ENCODE data around the gene TPMT. TPM values are rescaled to one million over a fixed set of nuclear protein-coding genes. Genes with fewer than 3 reads are reported as not detected.

Gene TPMT
- total and polyA plus RNA-seq, 2 of the 13 experiments (the other 11 are each of a cell fraction or from before 2014, with no cell fraction given): 11.1 to 22.8 TPM

DNA sequence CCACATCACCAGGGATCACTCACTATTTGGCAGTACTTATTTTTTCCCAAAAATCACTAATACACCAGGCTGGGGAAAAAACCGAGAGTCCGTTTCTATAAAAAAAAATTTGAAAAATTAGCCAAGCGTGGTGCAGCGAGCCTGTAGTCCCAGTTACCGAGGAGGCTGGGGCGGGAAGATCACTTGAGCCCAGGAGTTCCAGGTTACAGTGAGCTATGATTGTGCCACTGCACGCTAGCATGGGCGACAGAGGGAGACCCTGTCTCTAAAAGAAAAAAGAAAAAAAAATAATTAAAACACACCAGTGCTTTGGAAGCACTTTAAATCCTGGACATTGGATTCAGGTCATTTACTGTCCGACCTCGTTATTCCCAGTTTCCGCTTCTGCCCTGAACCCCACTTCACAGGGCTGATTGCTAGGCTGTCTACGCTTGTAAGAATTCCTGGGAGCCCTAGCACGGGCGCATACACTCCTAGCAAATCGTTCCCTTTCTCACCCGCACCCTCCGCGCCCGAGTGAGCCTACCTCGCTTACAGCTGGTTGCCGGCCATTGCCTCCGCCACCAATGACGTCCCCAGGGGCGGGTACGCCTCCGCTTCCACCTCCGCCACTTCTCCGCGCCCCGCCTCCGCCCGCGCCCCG is at the start of gene TPMT (continued):
- TF ChIP-seq, protein P1, sequence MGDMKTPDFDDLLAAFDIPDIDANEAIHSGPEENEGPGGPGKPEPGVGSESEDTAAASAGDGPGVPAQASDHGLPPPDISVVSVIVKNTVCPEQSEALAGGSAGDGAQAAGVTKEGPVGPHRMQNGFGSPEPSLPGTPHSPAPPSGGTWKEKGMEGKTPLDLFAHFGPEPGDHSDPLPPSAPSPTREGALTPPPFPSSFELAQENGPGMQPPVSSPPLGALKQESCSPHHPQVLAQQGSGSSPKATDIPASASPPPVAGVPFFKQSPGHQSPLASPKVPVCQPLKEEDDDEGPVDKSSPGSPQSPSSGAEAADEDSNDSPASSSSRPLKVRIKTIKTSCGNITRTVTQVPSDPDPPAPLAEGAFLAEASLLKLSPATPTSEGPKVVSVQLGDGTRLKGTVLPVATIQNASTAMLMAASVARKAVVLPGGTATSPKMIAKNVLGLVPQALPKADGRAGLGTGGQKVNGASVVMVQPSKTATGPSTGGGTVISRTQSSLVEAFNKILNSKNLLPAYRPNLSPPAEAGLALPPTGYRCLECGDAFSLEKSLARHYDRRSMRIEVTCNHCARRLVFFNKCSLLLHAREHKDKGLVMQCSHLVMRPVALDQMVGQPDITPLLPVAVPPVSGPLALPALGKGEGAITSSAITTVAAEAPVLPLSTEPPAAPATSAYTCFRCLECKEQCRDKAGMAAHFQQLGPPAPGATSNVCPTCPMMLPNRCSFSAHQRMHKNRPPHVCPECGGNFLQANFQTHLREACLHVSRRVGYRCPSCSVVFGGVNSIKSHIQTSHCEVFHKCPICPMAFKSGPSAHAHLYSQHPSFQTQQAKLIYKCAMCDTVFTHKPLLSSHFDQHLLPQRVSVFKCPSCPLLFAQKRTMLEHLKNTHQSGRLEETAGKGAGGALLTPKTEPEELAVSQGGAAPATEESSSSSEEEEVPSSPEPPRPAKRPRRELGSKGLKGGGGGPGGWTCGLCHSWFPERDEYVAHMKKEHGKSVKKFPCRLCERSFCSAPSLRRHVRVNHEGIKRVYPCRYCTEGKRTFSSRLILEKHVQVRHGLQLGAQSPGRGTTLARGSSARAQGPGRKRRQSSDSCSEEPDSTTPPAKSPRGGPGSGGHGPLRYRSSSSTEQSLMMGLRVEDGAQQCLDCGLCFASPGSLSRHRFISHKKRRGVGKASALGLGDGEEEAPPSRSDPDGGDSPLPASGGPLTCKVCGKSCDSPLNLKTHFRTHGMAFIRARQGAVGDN (CRISPR knock-in tag; IDR thresholded peaks at IDR 0.05): no peak
- TF ChIP-seq, protein P2, sequence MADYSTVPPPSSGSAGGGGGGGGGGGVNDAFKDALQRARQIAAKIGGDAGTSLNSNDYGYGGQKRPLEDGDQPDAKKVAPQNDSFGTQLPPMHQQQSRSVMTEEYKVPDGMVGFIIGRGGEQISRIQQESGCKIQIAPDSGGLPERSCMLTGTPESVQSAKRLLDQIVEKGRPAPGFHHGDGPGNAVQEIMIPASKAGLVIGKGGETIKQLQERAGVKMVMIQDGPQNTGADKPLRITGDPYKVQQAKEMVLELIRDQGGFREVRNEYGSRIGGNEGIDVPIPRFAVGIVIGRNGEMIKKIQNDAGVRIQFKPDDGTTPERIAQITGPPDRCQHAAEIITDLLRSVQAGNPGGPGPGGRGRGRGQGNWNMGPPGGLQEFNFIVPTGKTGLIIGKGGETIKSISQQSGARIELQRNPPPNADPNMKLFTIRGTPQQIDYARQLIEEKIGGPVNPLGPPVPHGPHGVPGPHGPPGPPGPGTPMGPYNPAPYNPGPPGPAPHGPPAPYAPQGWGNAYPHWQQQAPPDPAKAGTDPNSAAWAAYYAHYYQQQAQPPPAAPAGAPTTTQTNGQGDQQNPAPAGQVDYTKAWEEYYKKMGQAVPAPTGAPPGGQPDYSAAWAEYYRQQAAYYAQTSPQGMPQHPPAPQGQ (CRISPR knock-in tag; IDR thresholded peaks at IDR 0.05; ENCODE audit: borderline replicate concordance): no peak
- TF ChIP-seq, protein P3, sequence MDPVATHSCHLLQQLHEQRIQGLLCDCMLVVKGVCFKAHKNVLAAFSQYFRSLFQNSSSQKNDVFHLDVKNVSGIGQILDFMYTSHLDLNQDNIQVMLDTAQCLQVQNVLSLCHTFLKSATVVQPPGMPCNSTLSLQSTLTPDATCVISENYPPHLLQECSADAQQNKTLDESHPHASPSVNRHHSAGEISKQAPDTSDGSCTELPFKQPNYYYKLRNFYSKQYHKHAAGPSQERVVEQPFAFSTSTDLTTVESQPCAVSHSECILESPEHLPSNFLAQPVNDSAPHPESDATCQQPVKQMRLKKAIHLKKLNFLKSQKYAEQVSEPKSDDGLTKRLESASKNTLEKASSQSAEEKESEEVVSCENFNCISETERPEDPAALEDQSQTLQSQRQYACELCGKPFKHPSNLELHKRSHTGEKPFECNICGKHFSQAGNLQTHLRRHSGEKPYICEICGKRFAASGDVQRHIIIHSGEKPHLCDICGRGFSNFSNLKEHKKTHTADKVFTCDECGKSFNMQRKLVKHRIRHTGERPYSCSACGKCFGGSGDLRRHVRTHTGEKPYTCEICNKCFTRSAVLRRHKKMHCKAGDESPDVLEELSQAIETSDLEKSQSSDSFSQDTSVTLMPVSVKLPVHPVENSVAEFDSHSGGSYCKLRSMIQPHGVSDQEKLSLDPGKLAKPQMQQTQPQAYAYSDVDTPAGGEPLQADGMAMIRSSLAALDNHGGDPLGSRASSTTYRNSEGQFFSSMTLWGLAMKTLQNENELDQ (CRISPR knock-in tag; IDR thresholded peaks at IDR 0.05; ENCODE audit: borderline replicate concordance): 0 out of 2 replicates have a peak, but pooled peaks have one; percentile 33
- TF ChIP-seq, protein P4, sequence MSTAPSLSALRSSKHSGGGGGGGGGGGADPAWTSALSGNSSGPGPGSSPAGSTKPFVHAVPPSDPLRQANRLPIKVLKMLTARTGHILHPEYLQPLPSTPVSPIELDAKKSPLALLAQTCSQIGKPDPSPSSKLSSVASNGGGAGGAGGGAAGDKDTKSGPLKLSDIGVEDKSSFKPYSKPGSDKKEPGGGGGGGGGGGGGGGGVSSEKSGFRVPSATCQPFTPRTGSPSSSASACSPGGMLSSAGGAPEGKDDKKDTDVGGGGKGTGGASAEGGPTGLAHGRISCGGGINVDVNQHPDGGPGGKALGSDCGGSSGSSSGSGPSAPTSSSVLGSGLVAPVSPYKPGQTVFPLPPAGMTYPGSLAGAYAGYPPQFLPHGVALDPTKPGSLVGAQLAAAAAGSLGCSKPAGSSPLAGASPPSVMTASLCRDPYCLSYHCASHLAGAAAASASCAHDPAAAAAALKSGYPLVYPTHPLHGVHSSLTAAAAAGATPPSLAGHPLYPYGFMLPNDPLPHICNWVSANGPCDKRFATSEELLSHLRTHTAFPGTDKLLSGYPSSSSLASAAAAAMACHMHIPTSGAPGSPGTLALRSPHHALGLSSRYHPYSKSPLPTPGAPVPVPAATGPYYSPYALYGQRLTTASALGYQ (CRISPR knock-in tag; IDR thresholded peaks at IDR 0.05): no peak; the same call in 1 of the 2 replicates
- TF ChIP-seq ZIK1 (CRISPR knock-in tag; IDR thresholded peaks at IDR 0.05; ENCODE audit: borderline replicate concordance, low read depth) (no peak), ZNF3 (CRISPR knock-in tag; IDR thresholded peaks at IDR 0.05) (no peak), ZNF441 (CRISPR knock-in tag; IDR thresholded peaks at IDR 0.05; ENCODE audit: borderline replicate concordance) (peak; percentile 25; the same call in 1 of the 2 replicates), ZFP90 (CRISPR knock-in tag; IDR thresholded peaks at IDR 0.05; ENCODE audit: borderline replicate concordance) (peak; percentile 91; the same call in 1 of the 2 replicates), SIN3A (IDR thresholded peaks at IDR 0.05; ENCODE audit: borderline replicate concordance, low read depth, low read length) (peak; percentile 83; the same call in 1 of the 2 replicates), RAD21 (CRISPR knock-in tag; IDR thresholded peaks at IDR 0.05) (0 out of 2 replicates have a peak, but pooled peaks have one; percentile 36)
- TF ChIP-seq, protein P5, sequence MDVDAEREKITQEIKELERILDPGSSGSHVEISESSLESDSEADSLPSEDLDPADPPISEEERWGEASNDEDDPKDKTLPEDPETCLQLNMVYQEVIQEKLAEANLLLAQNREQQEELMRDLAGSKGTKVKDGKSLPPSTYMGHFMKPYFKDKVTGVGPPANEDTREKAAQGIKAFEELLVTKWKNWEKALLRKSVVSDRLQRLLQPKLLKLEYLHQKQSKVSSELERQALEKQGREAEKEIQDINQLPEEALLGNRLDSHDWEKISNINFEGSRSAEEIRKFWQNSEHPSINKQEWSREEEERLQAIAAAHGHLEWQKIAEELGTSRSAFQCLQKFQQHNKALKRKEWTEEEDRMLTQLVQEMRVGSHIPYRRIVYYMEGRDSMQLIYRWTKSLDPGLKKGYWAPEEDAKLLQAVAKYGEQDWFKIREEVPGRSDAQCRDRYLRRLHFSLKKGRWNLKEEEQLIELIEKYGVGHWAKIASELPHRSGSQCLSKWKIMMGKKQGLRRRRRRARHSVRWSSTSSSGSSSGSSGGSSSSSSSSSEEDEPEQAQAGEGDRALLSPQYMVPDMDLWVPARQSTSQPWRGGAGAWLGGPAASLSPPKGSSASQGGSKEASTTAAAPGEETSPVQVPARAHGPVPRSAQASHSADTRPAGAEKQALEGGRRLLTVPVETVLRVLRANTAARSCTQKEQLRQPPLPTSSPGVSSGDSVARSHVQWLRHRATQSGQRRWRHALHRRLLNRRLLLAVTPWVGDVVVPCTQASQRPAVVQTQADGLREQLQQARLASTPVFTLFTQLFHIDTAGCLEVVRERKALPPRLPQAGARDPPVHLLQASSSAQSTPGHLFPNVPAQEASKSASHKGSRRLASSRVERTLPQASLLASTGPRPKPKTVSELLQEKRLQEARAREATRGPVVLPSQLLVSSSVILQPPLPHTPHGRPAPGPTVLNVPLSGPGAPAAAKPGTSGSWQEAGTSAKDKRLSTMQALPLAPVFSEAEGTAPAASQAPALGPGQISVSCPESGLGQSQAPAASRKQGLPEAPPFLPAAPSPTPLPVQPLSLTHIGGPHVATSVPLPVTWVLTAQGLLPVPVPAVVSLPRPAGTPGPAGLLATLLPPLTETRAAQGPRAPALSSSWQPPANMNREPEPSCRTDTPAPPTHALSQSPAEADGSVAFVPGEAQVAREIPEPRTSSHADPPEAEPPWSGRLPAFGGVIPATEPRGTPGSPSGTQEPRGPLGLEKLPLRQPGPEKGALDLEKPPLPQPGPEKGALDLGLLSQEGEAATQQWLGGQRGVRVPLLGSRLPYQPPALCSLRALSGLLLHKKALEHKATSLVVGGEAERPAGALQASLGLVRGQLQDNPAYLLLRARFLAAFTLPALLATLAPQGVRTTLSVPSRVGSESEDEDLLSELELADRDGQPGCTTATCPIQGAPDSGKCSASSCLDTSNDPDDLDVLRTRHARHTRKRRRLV (CRISPR knock-in tag; IDR thresholded peaks at IDR 0.05): no peak

Measured in HepG2 (cell line).